ENCODE results near the gene BTBD10. TPM values are rescaled to one million over a fixed set of nuclear protein-coding genes. Genes with fewer than 3 reads are reported as not detected.

Gene BTBD10
- total RNA-seq, 2 experiments from 2014 or later, result 23.0 to 23.7 TPM

- Histone ChIP-seq H3K4me1 (ENCODE audit: insufficient read depth, low read length, poor library complexity, severe bottlenecking) (no peaks in the 10 kb centered on the region), H3K9me2 (ENCODE audit: insufficient read depth, low read length) (no peaks in the 10 kb centered on the region), H3K4me3 (ENCODE audit: low read depth, low read length, poor library complexity, severe bottlenecking) (no peak overlapping the region), H4K20me1 (ENCODE audit: insufficient read depth, low read length) (no peaks in the 10 kb centered on the region), H2AFZ (ENCODE audit: low read length) (no peak overlapping the region), H3K27ac (ENCODE audit: low read depth, low read length, poor library complexity, severe bottlenecking) (no peak overlapping the region), H3K4me2 (ENCODE audit: low read length) (no peak overlapping the region), H3K9me3 (ENCODE audit: low read length) (no peaks in the 10 kb centered on the region), H3K36me3 (ENCODE audit: insufficient read depth, low read length) (no peaks in the 10 kb centered on the region), H3K79me2 (ENCODE audit: insufficient read depth, low read depth, low read length) (no peaks in the 10 kb centered on the region)
- TF ChIP-seq EZH2phosphoT487 (IDR thresholded peaks at IDR 0.05; ENCODE audit: borderline replicate concordance, low read depth, low read length) (no peak), CTCF (conservative IDR thresholded peaks at IDR 0.05; ENCODE audit: low read length) (no peak)
- no peak for DNase-seq (ENCODE audit: low spot score)
- intact Hi-C loops (cut with micrococcal nuclease; ENCODE audit: unreplicated experiment), result no loop called here
- ChIA-PET POLR2A (no interaction called here), CTCF (ENCODE audit: unreplicated experiment) (no interaction called here)
- BruUV-seq (replicated peaks), result no TSS peak
Measured at GRCh38 chr11:13347901-13348300, 115.1 kb downstream of the BTBD10 start.

GRCh38 chr11:13346470-13346869, 116.6 kb downstream of the BTBD10 start:
- Histone ChIP-seq H3K9me3 (ENCODE audit: low read length) (no peaks in the 10 kb centered on the region), H4K20me1 (ENCODE audit: insufficient read depth, low read length) (no peaks in the 10 kb centered on the region), H3K9me2 (ENCODE audit: insufficient read depth, low read length) (no peaks in the 10 kb centered on the region), H3K36me3 (ENCODE audit: insufficient read depth, low read length) (no peaks in the 10 kb centered on the region), H3K79me2 (ENCODE audit: insufficient read depth, low read depth, low read length) (no peaks in the 10 kb centered on the region), H2AFZ (ENCODE audit: low read length) (no peak overlapping the region), H3K4me3 (ENCODE audit: low read depth, low read length, poor library complexity, severe bottlenecking) (no peak overlapping the region), H3K27ac (ENCODE audit: low read depth, low read length, poor library complexity, severe bottlenecking) (no peak overlapping the region), H3K4me1 (ENCODE audit: insufficient read depth, low read length, poor library complexity, severe bottlenecking) (no peaks in the 10 kb centered on the region), H3K4me2 (ENCODE audit: low read length) (no peak overlapping the region)
- ChIA-PET CTCF (ENCODE audit: unreplicated experiment) (no interaction called here), POLR2A (interaction anchor here (0.5 kb wide), 1 partner anchor 167 kb away, joined by 3 read pairs; no protein-coding TSS in a partner anchor)
- no peak for DNase-seq (ENCODE audit: low spot score)
- TF ChIP-seq CTCF (conservative IDR thresholded peaks at IDR 0.05; ENCODE audit: low read length) (no peak), EZH2phosphoT487 (IDR thresholded peaks at IDR 0.05; ENCODE audit: borderline replicate concordance, low read depth, low read length) (no peak)
- no TSS peak for BruUV-seq (replicated peaks)
- intact Hi-C loops (cut with micrococcal nuclease; ENCODE audit: unreplicated experiment), result no loop called here

- Histone ChIP-seq H3K36me3 (ENCODE audit: insufficient read depth, low read length) (no peaks in the 10 kb centered on the region), H3K4me1 (ENCODE audit: insufficient read depth, low read length, poor library complexity, severe bottlenecking) (no peaks in the 10 kb centered on the region), H3K4me2 (ENCODE audit: low read length) (no peak overlapping the region), H3K4me3 (ENCODE audit: low read depth, low read length, poor library complexity, severe bottlenecking) (no peak overlapping the region), H3K79me2 (ENCODE audit: insufficient read depth, low read depth, low read length) (no peaks in the 10 kb centered on the region), H3K9me2 (ENCODE audit: insufficient read depth, low read length) (no peaks in the 10 kb centered on the region), H2AFZ (ENCODE audit: low read length) (no peak overlapping the region), H4K20me1 (ENCODE audit: insufficient read depth, low read length) (no peaks in the 10 kb centered on the region), H3K9me3 (ENCODE audit: low read length) (no peaks in the 10 kb centered on the region), H3K27ac (ENCODE audit: low read depth, low read length, poor library complexity, severe bottlenecking) (no peak overlapping the region)
- intact Hi-C loops (cut with micrococcal nuclease; ENCODE audit: unreplicated experiment), result loop anchor here (1.0 kb wide), 1 partner anchor 381 kb away; no protein-coding TSS in a partner anchor
- ChIA-PET CTCF (ENCODE audit: unreplicated experiment) (no interaction called here), POLR2A (interaction anchor here (1.3 kb wide), 1 partner anchor 43 kb away, joined by 3 read pairs; no protein-coding TSS in a partner anchor)
- no peak for DNase-seq (ENCODE audit: low spot score)
- TF ChIP-seq CTCF (conservative IDR thresholded peaks at IDR 0.05; ENCODE audit: low read length) (no peak), EZH2phosphoT487 (IDR thresholded peaks at IDR 0.05; ENCODE audit: borderline replicate concordance, low read depth, low read length) (no peak)
- no TSS peak for BruUV-seq (replicated peaks)
Measured at GRCh38 chr11:13344818-13345217, 118.2 kb downstream of the BTBD10 start.

All from OCI-LY7 (cell line).